Brain microvascular endothelial cell (primary cell): Measurements from ENCODE around the gene CCR6.

ENCODE experiments used
- DNase-seq: peaks from one replicate; pipeline ENCODE4 v3.0.0-alpha.2; 2020
- H3K27ac ChIP-seq: fragments of 250-450 bp; sonication (Bioruptor Pico); 2 replicates; pipeline ENCODE4 v1.5.1; 2020; ENCODE audit warnings: mild to moderate bottlenecking, moderate library complexity
- H3K27me3 ChIP-seq: fragments of 250-450 bp; sonication (Bioruptor Pico); replicated peaks from 2 replicates; pipeline ENCODE4 v1.5.1; 2020; ENCODE audit warnings: mild to moderate bottlenecking
- H3K36me3 ChIP-seq: fragments of 250-450 bp; sonication (Bioruptor Pico); replicated peaks from 2 replicates; pipeline ENCODE4 v1.5.1; 2020; ENCODE audit warnings: mild to moderate bottlenecking
- H3K4me3 ChIP-seq: 2 replicates; pipeline ENCODE4 v1.5.1; 2011; ENCODE audit warnings: low read depth, mild to moderate bottlenecking, control low read depth, low read length, moderate library complexity
- CTCF ChIP-seq: IDR thresholded peaks from 2 replicates; pipeline ENCODE4 v1.5.1; 2011; ENCODE audit warnings: low read depth, mild to moderate bottlenecking, moderate library complexity, low read length, control low read depth, inconsistent platforms; ENCODE audit errors: missing control alignments
- in situ Hi-C: cut with HindIII; loops from 2 replicates; pipeline ENCODE4 v1.10.0; 2017; ENCODE audit warnings: low sequenced_read_pairs, low pct_ligation_motif_present

CCR6 gene

DNA sequence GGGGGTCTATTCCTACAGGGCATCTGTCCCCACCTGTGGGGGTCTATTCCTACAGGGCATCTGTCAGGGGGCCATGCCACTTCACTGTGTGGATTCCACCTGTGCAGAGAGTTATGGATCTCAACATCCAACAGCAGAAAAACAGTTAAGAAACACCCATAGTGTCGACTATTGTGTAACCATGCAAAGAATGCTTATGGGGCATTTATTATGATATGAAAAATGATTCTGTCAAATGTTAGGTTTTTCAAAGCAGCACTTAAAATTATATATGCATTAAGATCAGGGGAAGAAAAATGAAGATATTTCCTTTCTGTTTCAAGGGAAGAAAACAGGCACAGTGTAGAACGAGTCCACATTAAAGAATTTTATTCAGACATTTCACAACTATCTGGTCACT, 32.0 kb downstream of the CCR6 start:
- no peaks in the 10 kb centered on the region for H3K27me3 ChIP-seq
- in situ Hi-C loops: no loop called here
- DNase-seq: no peak
- no peaks in the 10 kb centered on the region for H3K36me3 ChIP-seq
- no peak for TF ChIP-seq CTCF
- no peak overlapping the region for H3K27ac ChIP-seq
- no peak overlapping the region for H3K4me3 ChIP-seq

- Histone ChIP-seq H3K27ac (no peak overlapping the region), H3K36me3 (no peaks in the 10 kb centered on the region), H3K4me3 (no peak overlapping the region), H3K27me3 (no peaks in the 10 kb centered on the region)
- in situ Hi-C loops: no loop called here
- no peak for TF ChIP-seq CTCF
- no peak for DNase-seq
These were observed 34.5 kb downstream of the CCR6 start for GRCh38 chr6:167157414-167157813.

DNA sequence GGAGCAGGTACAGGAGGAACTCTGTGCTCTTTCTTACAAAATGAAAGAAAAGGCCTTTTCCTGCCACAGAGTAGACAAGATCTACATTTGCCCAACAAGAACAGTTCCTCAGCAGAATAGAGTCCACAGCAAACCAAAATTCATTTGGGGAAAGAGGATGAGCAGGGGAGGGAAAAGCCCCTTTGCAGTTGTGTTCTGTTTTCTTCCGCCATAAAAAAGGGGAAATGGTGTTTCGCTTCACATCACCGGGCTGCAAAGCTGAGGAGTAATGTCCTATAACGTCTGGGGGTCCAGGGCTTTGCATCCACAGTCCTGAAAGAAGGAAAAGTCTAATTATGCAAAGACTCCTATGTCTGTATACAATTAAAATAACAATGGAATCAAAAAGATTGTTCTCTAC, 35.0 kb downstream of the CCR6 start, which contains the start of gene GPR31:
Gene GPR31, minus strand, starts transcription at position 118 of the 400 bp plus-strand sequence. CDS start 149 bp downstream, outside the sequence.
- DNase-seq: no peak
- no peak for TF ChIP-seq CTCF
- Histone ChIP-seq H3K4me3 (no peak within 1 kb of the TSS), H3K27me3 (no peaks in the 10 kb centered on the region), H3K27ac (no peak within 1 kb of the TSS), H3K36me3 (no peaks in the 10 kb centered on the region)
- in situ Hi-C loops: no loop called here

DNA sequence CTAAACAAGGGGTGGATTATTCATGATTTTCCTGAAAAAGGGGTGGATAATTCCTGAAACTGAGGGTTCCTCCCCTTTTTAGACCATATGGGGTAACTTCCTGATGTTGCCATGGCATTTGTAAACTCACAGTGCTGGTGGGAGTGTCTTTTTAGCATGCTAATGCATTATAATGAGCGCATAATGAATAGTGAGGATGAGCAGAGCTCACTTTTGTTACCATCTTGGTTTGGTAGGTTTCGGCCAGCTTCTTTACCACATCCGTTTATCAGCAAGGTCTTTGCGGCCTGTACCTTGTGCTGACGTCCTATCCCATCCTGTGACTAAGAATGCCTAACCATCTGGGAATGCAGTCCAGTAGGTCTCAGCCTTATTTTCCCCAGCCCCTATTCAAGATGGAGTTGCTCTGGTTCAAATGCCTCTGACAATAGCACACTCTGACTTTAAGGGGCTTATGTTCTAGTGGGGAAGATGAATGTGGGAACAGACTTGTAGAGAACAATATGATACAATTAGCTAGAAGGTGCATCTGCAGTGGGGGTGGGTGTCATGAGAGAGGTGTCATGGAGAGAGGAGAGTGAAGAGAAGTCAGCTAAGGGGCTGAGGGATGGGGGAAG, 39.1 kb downstream of the CCR6 start:
- Histone ChIP-seq H3K27me3 (no peaks in the 10 kb centered on the region), H3K4me3 (no peak overlapping the region), H3K36me3 (no peaks in the 10 kb centered on the region), H3K27ac (no peak overlapping the region)
- no peak for DNase-seq
- no peak for TF ChIP-seq CTCF
- in situ Hi-C loops: no loop called here

DNA sequence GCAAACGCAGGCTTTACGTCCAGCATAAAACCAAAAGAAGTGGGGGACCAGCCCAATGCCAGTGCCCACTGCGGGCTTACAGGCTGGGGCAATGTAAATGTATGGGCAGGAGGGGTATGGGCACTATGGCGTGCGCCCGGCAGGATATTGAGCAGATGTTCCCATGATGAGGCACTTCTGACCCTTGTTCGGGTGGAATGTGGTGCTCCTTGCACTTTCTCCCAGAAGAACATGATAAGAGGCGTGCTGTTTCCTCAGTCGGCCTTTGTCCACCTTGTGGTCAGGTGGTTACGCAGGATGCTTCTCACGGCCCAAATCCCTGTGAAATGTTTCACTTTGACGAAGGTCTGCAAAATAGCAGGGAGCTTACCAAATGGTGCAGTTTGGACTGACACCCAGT, 39.7 kb downstream of the CCR6 start:
- H3K27ac ChIP-seq: no peak overlapping the region
- H3K4me3 ChIP-seq: no peak overlapping the region
- in situ Hi-C loops: no loop called here
- TF ChIP-seq CTCF: no peak
- no peaks in the 10 kb centered on the region for H3K27me3 ChIP-seq
- no peak for DNase-seq
- H3K36me3 ChIP-seq: no peaks in the 10 kb centered on the region

DNA sequence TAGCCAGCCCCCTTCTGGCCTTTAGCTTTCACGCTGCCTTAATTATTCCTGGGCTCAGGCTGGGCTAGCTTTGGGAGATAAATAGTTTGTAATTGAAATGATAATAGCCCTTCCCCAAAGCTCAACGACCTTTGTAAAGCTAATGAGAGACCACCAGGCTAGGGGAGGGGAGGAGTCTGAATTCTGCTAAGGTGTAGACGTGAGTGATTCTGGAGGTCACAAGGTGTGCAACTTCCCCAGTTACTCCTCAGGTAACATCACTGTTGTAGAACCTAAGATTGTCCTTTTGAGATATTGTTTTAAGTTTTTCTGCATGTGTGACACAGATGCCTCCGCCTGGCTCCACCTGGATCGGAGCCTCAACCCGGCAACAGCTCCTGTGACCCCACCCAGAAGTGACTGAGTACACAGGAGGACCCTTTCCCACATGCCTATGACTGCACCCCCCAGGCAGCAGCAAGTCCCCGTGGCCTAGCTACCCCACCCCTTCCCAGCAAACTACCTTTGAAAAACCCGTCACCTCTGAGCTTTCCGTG, 40.6 kb downstream of the CCR6 start:
- no peak for TF ChIP-seq CTCF
- no peak overlapping the region for H3K27ac ChIP-seq
- no peak overlapping the region for H3K4me3 ChIP-seq
- DNase-seq: no peak
- H3K27me3 ChIP-seq: no peaks in the 10 kb centered on the region
- no peaks in the 10 kb centered on the region for H3K36me3 ChIP-seq
- in situ Hi-C loops: no loop called here
